Measurements from ENCODE around the gene ACAP1.

ACAP1 gene

DNA sequence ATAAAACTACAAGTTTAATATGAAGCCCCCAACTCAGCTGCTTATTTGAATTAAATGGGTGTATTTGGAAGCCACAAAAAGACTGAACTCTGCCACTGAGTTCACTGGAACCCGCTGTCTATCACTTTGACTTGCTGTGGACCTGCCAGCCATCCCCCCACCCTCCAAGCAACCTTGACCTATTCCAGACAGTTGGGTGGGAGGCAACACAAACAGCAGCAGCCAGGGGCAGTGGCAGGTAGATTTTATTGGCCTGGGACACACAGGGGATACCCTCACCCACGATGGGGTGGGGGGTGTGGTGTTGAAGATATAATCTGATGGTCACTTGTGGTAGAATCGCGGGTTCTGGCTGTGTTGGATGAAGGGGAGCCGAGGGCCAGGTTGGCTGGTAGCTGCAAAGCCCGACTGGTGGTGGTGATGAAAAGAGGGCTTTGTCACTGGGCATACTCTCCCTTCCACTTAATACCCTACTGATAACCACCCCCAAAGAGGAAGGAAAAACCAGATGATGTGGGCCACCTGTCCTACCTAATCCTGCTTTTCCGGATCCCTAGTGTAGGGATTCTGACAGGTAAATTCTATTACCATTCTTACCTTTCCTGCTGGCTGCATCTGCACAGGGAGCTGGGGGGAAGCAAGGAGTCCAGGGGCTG is 23.8 kb upstream of the ACAP1 start:
- H3K36me3 ChIP-seq (ENCODE audit: low read depth): peaks cover 75% of the 10 kb centered on the region
- DNase-seq (ENCODE audit: low spot score): no peak
- peak overlapping the region; percentile 78 for H3K27ac ChIP-seq (ENCODE audit: poor library complexity, severe bottlenecking)

DNA sequence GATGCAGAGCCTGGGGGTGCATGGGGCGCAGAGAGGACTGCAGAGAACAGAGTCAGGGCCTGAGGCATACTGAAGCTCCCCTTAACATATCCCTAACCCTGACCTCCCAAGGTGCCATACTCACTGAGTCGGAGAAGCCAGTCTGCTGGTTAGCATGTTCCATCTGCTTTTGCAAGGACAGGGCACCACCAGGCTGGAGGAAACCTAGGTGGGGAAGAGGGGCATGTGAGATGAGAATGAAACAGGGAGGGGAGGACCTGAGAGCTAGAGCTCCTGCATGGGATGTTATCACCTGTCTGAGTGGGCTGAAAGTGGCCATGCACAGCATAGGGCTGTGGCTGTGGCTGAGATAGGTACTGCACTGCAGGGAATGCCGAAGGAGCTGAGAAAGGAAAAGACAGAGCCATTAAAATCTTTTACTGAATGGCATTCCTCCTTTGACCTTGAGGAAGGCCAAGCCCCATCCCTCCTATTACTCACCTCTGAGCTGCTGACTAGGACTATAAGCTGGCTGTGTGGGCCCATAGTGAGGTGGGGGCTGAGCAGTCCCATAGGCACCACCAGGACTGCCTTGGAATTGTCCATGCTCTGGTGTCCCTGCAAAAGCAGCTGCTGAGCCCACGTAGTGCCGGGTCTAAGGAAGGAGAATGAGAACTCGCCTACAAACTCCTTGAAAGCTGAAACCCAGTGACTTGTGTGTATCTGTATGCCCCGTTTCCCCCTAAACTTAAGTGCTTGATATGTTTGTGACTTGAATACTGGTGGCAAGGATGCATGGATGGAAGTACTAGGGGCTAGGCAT is 23.0 kb upstream of the ACAP1 start:
- H3K27ac ChIP-seq (ENCODE audit: poor library complexity, severe bottlenecking): peak overlapping the region; percentile 78
- ATAC-seq (ENCODE audit: low read depth) (peak; percentile 53), DNase-seq (ENCODE audit: low spot score) (no peak)
- H3K27me3 ChIP-seq (ENCODE audit: insufficient read depth, poor library complexity, severe bottlenecking): no peaks in the 10 kb centered on the region
- peaks cover 78% of the 10 kb centered on the region for H3K36me3 ChIP-seq (ENCODE audit: low read depth)
- TF ChIP-seq, protein P1, sequence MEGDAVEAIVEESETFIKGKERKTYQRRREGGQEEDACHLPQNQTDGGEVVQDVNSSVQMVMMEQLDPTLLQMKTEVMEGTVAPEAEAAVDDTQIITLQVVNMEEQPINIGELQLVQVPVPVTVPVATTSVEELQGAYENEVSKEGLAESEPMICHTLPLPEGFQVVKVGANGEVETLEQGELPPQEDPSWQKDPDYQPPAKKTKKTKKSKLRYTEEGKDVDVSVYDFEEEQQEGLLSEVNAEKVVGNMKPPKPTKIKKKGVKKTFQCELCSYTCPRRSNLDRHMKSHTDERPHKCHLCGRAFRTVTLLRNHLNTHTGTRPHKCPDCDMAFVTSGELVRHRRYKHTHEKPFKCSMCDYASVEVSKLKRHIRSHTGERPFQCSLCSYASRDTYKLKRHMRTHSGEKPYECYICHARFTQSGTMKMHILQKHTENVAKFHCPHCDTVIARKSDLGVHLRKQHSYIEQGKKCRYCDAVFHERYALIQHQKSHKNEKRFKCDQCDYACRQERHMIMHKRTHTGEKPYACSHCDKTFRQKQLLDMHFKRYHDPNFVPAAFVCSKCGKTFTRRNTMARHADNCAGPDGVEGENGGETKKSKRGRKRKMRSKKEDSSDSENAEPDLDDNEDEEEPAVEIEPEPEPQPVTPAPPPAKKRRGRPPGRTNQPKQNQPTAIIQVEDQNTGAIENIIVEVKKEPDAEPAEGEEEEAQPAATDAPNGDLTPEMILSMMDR (IDR thresholded peaks at IDR 0.05; ENCODE audit: poor library complexity, severe bottlenecking): no peak
- H3K4me1 ChIP-seq (ENCODE audit: insufficient read depth, poor library complexity, severe bottlenecking): peaks cover 11% of the 10 kb centered on the region
- no peaks in the 10 kb centered on the region for H3K9me3 ChIP-seq (ENCODE audit: severe bottlenecking)
- no peak overlapping the region for H3K4me3 ChIP-seq (ENCODE audit: severe bottlenecking)

More for the DNA sequence above, 23.8 kb upstream of the ACAP1 start:
- Histone ChIP-seq H3K9me3 (ENCODE audit: severe bottlenecking) (no peaks in the 10 kb centered on the region), H3K4me1 (ENCODE audit: insufficient read depth, poor library complexity, severe bottlenecking) (peaks cover 11% of the 10 kb centered on the region), H3K4me3 (ENCODE audit: severe bottlenecking) (no peak overlapping the region), H3K27me3 (ENCODE audit: insufficient read depth, poor library complexity, severe bottlenecking) (no peaks in the 10 kb centered on the region)
- ATAC-seq (ENCODE audit: low read depth): no peak
- TF ChIP-seq, protein P1 (IDR thresholded peaks at IDR 0.05; ENCODE audit: poor library complexity, severe bottlenecking): no peak

DNA sequence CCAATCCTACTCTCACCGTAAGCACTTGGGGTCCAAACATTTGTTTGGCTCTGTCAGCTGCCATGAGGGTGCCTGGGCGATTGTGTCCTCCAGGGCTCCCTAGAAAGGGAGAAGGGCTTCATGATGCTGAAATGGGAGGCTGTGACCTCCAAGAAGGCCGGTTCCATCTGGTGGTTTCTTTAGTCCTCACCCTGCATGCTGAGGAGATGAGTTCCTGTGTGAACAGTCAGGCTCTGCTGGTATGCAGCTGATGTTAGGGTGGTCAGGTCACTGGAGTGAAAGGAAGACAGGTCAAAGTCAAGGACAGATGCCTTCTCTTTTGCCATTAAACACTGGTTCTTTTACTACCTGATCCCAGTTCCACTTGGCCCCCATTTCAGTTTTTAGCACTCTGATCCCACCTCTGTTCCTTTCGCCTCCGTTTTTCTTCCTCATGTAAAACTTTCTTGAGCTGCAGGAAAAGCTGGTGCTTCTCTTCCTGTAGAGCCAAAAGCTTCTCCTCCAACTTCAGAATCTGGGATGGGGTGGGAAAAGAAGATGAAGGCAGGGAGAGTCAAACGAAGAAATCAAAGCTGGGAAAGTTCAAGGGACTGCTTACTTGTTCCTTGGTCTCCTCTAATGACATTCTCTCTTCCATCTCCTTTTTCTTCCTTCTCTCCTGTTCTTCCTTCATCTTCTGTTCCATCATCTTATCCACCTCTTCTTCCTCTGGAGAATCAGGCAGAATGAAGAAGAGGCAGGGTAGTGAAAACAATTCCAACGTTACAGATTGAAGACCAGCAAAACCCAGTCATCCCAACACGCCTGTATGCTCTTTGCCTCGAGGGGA is 22.2 kb upstream of the ACAP1 start:
- Histone ChIP-seq H3K27ac (ENCODE audit: poor library complexity, severe bottlenecking) (peak overlapping the region; percentile 78), H3K9me3 (ENCODE audit: severe bottlenecking) (no peaks in the 10 kb centered on the region), H3K36me3 (ENCODE audit: low read depth) (peaks cover 78% of the 10 kb centered on the region), H3K4me3 (ENCODE audit: severe bottlenecking) (peak overlapping the region; percentile 97), H3K27me3 (ENCODE audit: insufficient read depth, poor library complexity, severe bottlenecking) (no peaks in the 10 kb centered on the region), H3K4me1 (ENCODE audit: insufficient read depth, poor library complexity, severe bottlenecking) (peaks cover 9% of the 10 kb centered on the region)
- no peak for DNase-seq (ENCODE audit: low spot score)
- TF ChIP-seq, protein P1 (IDR thresholded peaks at IDR 0.05; ENCODE audit: poor library complexity, severe bottlenecking): no peak
- no peak for ATAC-seq (ENCODE audit: low read depth)

DNA sequence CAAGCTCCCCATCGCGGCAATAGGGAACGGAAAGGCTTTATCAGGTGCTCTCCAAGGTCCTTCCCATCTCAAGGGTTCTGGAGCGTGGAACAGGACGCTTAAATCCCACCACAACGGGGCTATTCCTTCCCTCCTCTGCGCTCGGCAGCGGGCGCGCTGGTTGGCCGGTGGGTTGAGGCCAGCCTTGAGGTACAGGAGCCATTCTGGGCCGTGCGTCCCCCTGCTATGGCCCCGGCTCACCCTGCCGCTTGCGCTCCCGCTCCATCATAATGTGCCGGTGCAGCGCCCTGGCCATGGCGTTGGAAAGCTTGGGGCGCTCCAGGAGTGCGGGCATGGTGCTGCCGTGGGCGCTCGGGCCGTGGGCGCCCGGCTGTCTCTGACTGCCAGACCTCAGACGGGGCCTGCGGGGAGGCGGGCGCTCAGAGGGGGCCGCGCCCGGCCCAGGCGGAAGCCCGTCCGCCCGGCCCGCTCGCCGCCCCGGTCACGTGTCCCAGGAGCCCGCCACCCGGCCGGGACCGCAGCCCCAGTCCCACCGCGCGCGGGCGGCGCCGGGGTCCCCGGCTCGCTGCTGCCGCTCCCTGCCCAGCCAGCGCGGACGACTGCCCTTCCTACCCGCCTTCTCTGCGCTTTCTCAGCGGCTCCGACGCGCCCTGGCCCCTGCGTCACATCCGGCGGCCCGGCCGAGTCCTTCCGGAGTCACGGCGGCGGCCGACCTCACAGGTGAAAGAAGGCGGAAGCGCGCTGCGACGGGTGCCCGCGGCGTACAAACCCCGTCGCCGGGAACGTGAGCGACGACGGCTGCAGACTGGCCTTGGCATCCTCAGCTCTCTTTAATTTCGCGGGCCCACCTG is 21.4 kb upstream of the ACAP1 start, which contains the start of gene GPS2:
GPS2 (minus strand) TSS at position 642 of the 851 bp plus-strand sequence; CDS start at position 334, 308 bp downstream.
- Histone ChIP-seq H3K4me1 (ENCODE audit: insufficient read depth, poor library complexity, severe bottlenecking) (peaks cover 3% of the 10 kb centered on the region), H3K27ac (ENCODE audit: poor library complexity, severe bottlenecking) (peak within 1 kb of the TSS; percentile 78), H3K36me3 (ENCODE audit: low read depth) (peaks cover 73% of the 10 kb centered on the region), H3K9me3 (ENCODE audit: severe bottlenecking) (no peaks in the 10 kb centered on the region), H3K27me3 (ENCODE audit: insufficient read depth, poor library complexity, severe bottlenecking) (no peaks in the 10 kb centered on the region), H3K4me3 (ENCODE audit: severe bottlenecking) (peak within 1 kb of the TSS; percentile 97)
- TF ChIP-seq, protein P1 (IDR thresholded peaks at IDR 0.05; ENCODE audit: poor library complexity, severe bottlenecking): no peak
- DNase-seq (ENCODE audit: low spot score) (peak; percentile 93), ATAC-seq (ENCODE audit: low read depth) (peak; percentile 66)
